Gastroesophageal sphincter (tissue), 3 donors: Measurements from ENCODE around the gene RHOXF2.

Experiments
- CTCF ChIP-seq, 4 experiments: fragments of 200-600 bp in 2 of 4; fragments of 450-650 bp in 2 of 4; sonication (generic) in 1 of 4; IDR thresholded peaks; one replicate each; pipeline ENCODE4 v1.5.1; 2017 to 2019; ENCODE audit warnings: antibody characterized with exemption in 4 of 4, mild to moderate bottlenecking in 2 of 4, moderate library complexity in 2 of 4
- EP300 ChIP-seq: sonication (generic); formaldehyde crosslinking; IDR thresholded peaks from one replicate; pipeline ENCODE4 v1.6.1; 2017; ENCODE audit warnings: antibody characterized with exemption, mild to moderate bottlenecking
- POLR2A ChIP-seq, 2 donors: fragments of 450-650 bp; IDR thresholded peaks; one replicate each; pipeline ENCODE4 v1.6.1; 2017; ENCODE audit warnings: antibody characterized with exemption in 2 of 2, mild to moderate bottlenecking in 2 of 2, moderate library complexity in 1 of 2
- POLR2AphosphoS5 ChIP-seq: sonication (generic); formaldehyde crosslinking; IDR thresholded peaks from one replicate; pipeline ENCODE4 v1.6.1; 2017; ENCODE audit warnings: antibody characterized with exemption

GRCh38 chrX:120205816-120206753 is 47.7 kb downstream of the RHOXF2 start:
- no peak for TF ChIP-seq CTCF (IDR thresholded peaks at IDR 0.05)
- no peak for TF ChIP-seq POLR2A (IDR thresholded peaks at IDR 0.05)
- no peak for TF ChIP-seq EP300
- no peak for TF ChIP-seq POLR2AphosphoS5
